Measurements from ENCODE around the gene GSDME. TPM values are rescaled to one million over a fixed set of nuclear protein-coding genes. Genes with fewer than 3 reads are reported as not detected.

Gene GSDME
- total RNA-seq, 1 donor from 2014 or later: 23.6 TPM

- Mint-ChIP-seq H3K9me3 (ENCODE audit: low read depth) (no peaks in the 10 kb centered on the region), H3K36me3 (ENCODE audit: low read depth) (peaks cover 6% of the 10 kb centered on the region), H3K4me1 (ENCODE audit: low read depth) (peaks cover 12% of the 10 kb centered on the region), H3K27me3 (ENCODE audit: low read depth) (no peaks in the 10 kb centered on the region), H3K4me3 (ENCODE audit: unreplicated experiment) (no peak overlapping the region), H3K27ac (ENCODE audit: unreplicated experiment) (no peak overlapping the region)
- no peak for DNase-seq (ENCODE audit: low spot score)
- TF ChIP-seq CTCF (IDR thresholded peaks at IDR 0.05): no peak
Measured at GRCh38 chr7:24709585-24710360, 47.5 kb downstream of the GSDME start.

GRCh38 chr7:24709051-24709450 is 48.2 kb downstream of the GSDME start:
- no peaks in the 10 kb centered on the region for H3K27me3 Mint-ChIP-seq (ENCODE audit: low read depth)
- H3K9me3 Mint-ChIP-seq (ENCODE audit: low read depth): no peaks in the 10 kb centered on the region
- H3K4me1 Mint-ChIP-seq (ENCODE audit: low read depth): peaks cover 18% of the 10 kb centered on the region
- DNase-seq (ENCODE audit: low spot score): no peak
- no peak for TF ChIP-seq CTCF (IDR thresholded peaks at IDR 0.05)
- no peak overlapping the region for H3K4me3 Mint-ChIP-seq (ENCODE audit: unreplicated experiment)
- no peak overlapping the region for H3K27ac Mint-ChIP-seq (ENCODE audit: unreplicated experiment)
- peaks cover 6% of the 10 kb centered on the region for H3K36me3 Mint-ChIP-seq (ENCODE audit: low read depth)

- DNase-seq (ENCODE audit: low spot score): no peak
- H3K4me3 Mint-ChIP-seq (ENCODE audit: unreplicated experiment): no peak overlapping the region
Measured at GRCh38 chr7:24707988-24708615, 49.2 kb downstream of the GSDME start.

GRCh38 chr7:24706211-24707170 is 50.8 kb downstream of the GSDME start:
- no peak for DNase-seq (ENCODE audit: low spot score)
- Mint-ChIP-seq H3K4me1 (ENCODE audit: low read depth) (peaks cover 43% of the 10 kb centered on the region), H3K9me3 (ENCODE audit: low read depth) (no peaks in the 10 kb centered on the region), H3K4me3 (ENCODE audit: unreplicated experiment) (no peak overlapping the region), H3K27me3 (ENCODE audit: low read depth) (no peaks in the 10 kb centered on the region), H3K36me3 (ENCODE audit: low read depth) (peaks cover 6% of the 10 kb centered on the region), H3K27ac (ENCODE audit: unreplicated experiment) (no peak overlapping the region)
- no peak for TF ChIP-seq CTCF (IDR thresholded peaks at IDR 0.05)

More at GRCh38 chr7:24707988-24708615, 49.2 kb downstream of the GSDME start:
- Mint-ChIP-seq H3K36me3 (ENCODE audit: low read depth) (peaks cover 6% of the 10 kb centered on the region), H3K27me3 (ENCODE audit: low read depth) (no peaks in the 10 kb centered on the region), H3K9me3 (ENCODE audit: low read depth) (no peaks in the 10 kb centered on the region), H3K27ac (ENCODE audit: unreplicated experiment) (no peak overlapping the region), H3K4me1 (ENCODE audit: low read depth) (peaks cover 27% of the 10 kb centered on the region)
- TF ChIP-seq CTCF (IDR thresholded peaks at IDR 0.05): no peak

GRCh38 chr7:24705461-24705954 is 51.8 kb downstream of the GSDME start:
- Mint-ChIP-seq H3K36me3 (ENCODE audit: low read depth) (peaks cover 6% of the 10 kb centered on the region), H3K9me3 (ENCODE audit: low read depth) (no peaks in the 10 kb centered on the region), H3K27me3 (ENCODE audit: low read depth) (no peaks in the 10 kb centered on the region), H3K4me1 (ENCODE audit: low read depth) (peaks cover 53% of the 10 kb centered on the region), H3K27ac (ENCODE audit: unreplicated experiment) (no peak overlapping the region), H3K4me3 (ENCODE audit: unreplicated experiment) (no peak overlapping the region)
- DNase-seq (ENCODE audit: low spot score): no peak
- TF ChIP-seq CTCF (IDR thresholded peaks at IDR 0.05): no peak
